Testis (tissue), 3 donors: Measurements from ENCODE around the gene DDB1. TPM values are rescaled to one million over a fixed set of nuclear protein-coding genes. Genes with fewer than 3 reads are reported as not detected.

Source experiments
- DNase-seq: peaks from one replicate; pipeline ENCODE4 v3.0.0-alpha.2; 2019
- H3K27ac ChIP-seq, 2 donors: fragments of 200-600 bp; sonication (generic); one replicate each; pipeline ENCODE4 v1.5.1; 2019
- H3K27me3 ChIP-seq: fragments of 200-600 bp; sonication (generic); one replicate; pipeline ENCODE4 v1.5.1; 2019
- H3K36me3 ChIP-seq: fragments of 200-600 bp; sonication (generic); one replicate; pipeline ENCODE4 v1.5.1; 2017; ENCODE audit warnings: low read depth; ENCODE audit errors: missing control alignments
- H3K4me1 ChIP-seq: fragments of 200-600 bp; sonication (generic); one replicate; pipeline ENCODE4 v1.5.1; 2019
- H3K4me3 ChIP-seq, 2 donors: fragments of 200-600 bp; sonication (generic); one replicate each; pipeline ENCODE4 v1.5.1; 2017 to 2019
- H3K9me3 ChIP-seq: fragments of 200-600 bp; sonication (generic); one replicate; pipeline ENCODE4 v1.5.1; 2017
- CTCF ChIP-seq, 3 experiments: fragments of 450-650 bp in 2 of 3; fragments of 200-600 bp in 1 of 3; sonication (generic) in 1 of 3; IDR thresholded peaks; one replicate each; pipeline ENCODE4 v1.5.1; 2016 to 2019; ENCODE audit warnings: antibody characterized with exemption in 3 of 3, mild to moderate bottlenecking in 2 of 3, moderate library complexity in 1 of 3
- POLR2A ChIP-seq: fragments of 450-650 bp; IDR thresholded peaks from one replicate; pipeline ENCODE4 v1.6.1; 2017; ENCODE audit warnings: antibody characterized with exemption, mild to moderate bottlenecking, moderate library complexity
- WGBS, 2 donors: methylation state at CpG; one replicate each; pipeline ENCODE4 v1.1.5; 2018; 5-methylcytosine and 5-hydroxymethylcytosine counted together
- intact Hi-C: fragments of 100-400 bp; cut with DNase I; formaldehyde crosslinking; loops from one replicate; pipeline ENCODE4 v1.15.1; 2023; ENCODE audit warnings: low total_unique reads
- polyA plus RNA-seq: library from polyadenylated mRNA; stranded (reverse); fragments of 350-450 nt; fragmentation: Illumina TruSeq; extraction: RNeasy Lipid Tissue Mini Kit (QIAGEN cat#74804); gene quantifications from one replicate; pipeline ENCODE4 v1.2.3, GENCODE V29; 2014; ENCODE audit warnings: low read depth, low replicate concordance; ENCODE audit not compliant: insufficient read depth
- total RNA-seq, 2 donors: library from RNA; depleted of rRNA; stranded (reverse); fragments of >200 nt; gene quantifications; one replicate each; pipeline ENCODE4 v1.2.3, GENCODE V29; 2016

DDB1 gene
- total and polyA plus RNA-seq, 3 donors from 2014 or later, result 257 to 333 (median 266) TPM

- H3K4me3 ChIP-seq, result no peak overlapping the region
- no peaks in the 10 kb centered on the region for H3K9me3 ChIP-seq
- no peak for TF ChIP-seq CTCF (IDR thresholded peaks at IDR 0.05)
- no peak for TF ChIP-seq POLR2A
- H3K27me3 ChIP-seq, result no peaks in the 10 kb centered on the region
- no peak overlapping the region for H3K27ac ChIP-seq
- H3K4me1 ChIP-seq, result no peaks in the 10 kb centered on the region
- DNase-seq, result no peak
- H3K36me3 ChIP-seq, result no peaks in the 10 kb centered on the region
- intact Hi-C loops, result no loop called here
- WGBS, 2 donors, result 94 to 97% methylated on average over 14 of the region's 14 CpGs
Observed at GRCh38 chr11:61265357-61265756, 67.5 kb downstream of the DDB1 start.

DNA sequence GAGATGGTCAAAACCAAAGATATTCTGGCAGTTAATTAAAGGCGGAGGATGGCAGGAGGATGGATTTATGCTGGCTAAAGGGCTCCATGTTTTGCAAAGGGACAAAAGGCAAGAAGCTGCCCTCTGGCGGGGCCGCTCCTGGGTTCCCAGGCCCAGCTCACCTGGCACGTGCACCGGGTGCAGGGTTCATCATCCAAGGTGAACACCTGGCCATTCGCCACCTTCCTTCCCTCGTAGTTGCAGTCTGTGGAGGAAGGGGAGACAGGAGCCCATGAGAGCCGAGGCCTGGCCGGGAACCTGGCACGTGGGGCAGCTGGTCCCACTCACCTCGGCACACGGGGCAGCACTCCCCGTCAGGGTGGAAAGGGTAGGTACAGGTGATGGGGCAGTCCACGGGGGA lies 68.1 kb downstream of the DDB1 start:
- H3K27me3 ChIP-seq, result no peaks in the 10 kb centered on the region
- 90 to 91% methylated on average over 10 to 14 of the region's 14 CpGs for WGBS, 2 donors
- no peak for DNase-seq
- no peaks in the 10 kb centered on the region for H3K36me3 ChIP-seq
- intact Hi-C loops, result no loop called here
- no peak overlapping the region for H3K4me3 ChIP-seq
- no peaks in the 10 kb centered on the region for H3K4me1 ChIP-seq
- TF ChIP-seq CTCF (IDR thresholded peaks at IDR 0.05), result no peak
- no peak for TF ChIP-seq POLR2A
- no peaks in the 10 kb centered on the region for H3K9me3 ChIP-seq
- H3K27ac ChIP-seq, result no peak overlapping the region

GRCh38 chr11:61264371-61264770 lies 68.5 kb downstream of the DDB1 start:
- H3K27me3 ChIP-seq, result no peaks in the 10 kb centered on the region
- 93 to 97% methylated on average over 6 of the region's 6 CpGs for WGBS, 2 donors
- no peaks in the 10 kb centered on the region for H3K9me3 ChIP-seq
- H3K27ac ChIP-seq, result no peak overlapping the region
- H3K36me3 ChIP-seq, result no peaks in the 10 kb centered on the region
- DNase-seq, result no peak
- no peaks in the 10 kb centered on the region for H3K4me1 ChIP-seq
- no peak overlapping the region for H3K4me3 ChIP-seq
- TF ChIP-seq POLR2A (no peak), CTCF (IDR thresholded peaks at IDR 0.05) (no peak)
- intact Hi-C loops, result no loop called here

- no peak for DNase-seq
- 93 to 98% methylated on average over 6 of the region's 6 CpGs for WGBS, 2 donors
- Histone ChIP-seq H3K27ac (no peak overlapping the region), H3K4me1 (no peaks in the 10 kb centered on the region), H3K4me3 (no peak overlapping the region), H3K27me3 (no peaks in the 10 kb centered on the region), H3K36me3 (no peaks in the 10 kb centered on the region), H3K9me3 (no peaks in the 10 kb centered on the region)
- intact Hi-C loops, result no loop called here
- no peak for TF ChIP-seq CTCF (IDR thresholded peaks at IDR 0.05)
- no peak for TF ChIP-seq POLR2A
Observed at GRCh38 chr11:61259363-61259762, 73.5 kb downstream of the DDB1 start.

GRCh38 chr11:61258546-61258945 lies 74.4 kb downstream of the DDB1 start:
- Histone ChIP-seq H3K27me3 (no peaks in the 10 kb centered on the region), H3K4me1 (no peaks in the 10 kb centered on the region), H3K36me3 (no peaks in the 10 kb centered on the region), H3K4me3 (no peak overlapping the region), H3K27ac (no peak overlapping the region), H3K9me3 (no peaks in the 10 kb centered on the region)
- intact Hi-C loops, result no loop called here
- TF ChIP-seq CTCF (IDR thresholded peaks at IDR 0.05) (no peak), POLR2A (no peak)
- DNase-seq, result no peak
- WGBS, 2 donors, result 90 to 93% methylated on average over 2 to 9 of the region's 9 CpGs
